Transverse colon (tissue), 4 donors: Measurements from ENCODE around the gene HDAC4.

Experiments used
- EP300 ChIP-seq: sonication (generic); formaldehyde crosslinking; IDR thresholded peaks from one replicate; pipeline ENCODE4 v1.6.1; 2017; ENCODE audit warnings: antibody characterized with exemption, low read depth
- POLR2A ChIP-seq: fragments of 450-650 bp; IDR thresholded peaks from one replicate; pipeline ENCODE4 v1.6.1; 2016; ENCODE audit warnings: antibody characterized with exemption, mild to moderate bottlenecking, moderate library complexity
- POLR2AphosphoS5 ChIP-seq, 3 donors: sonication (generic); formaldehyde crosslinking; IDR thresholded peaks; one replicate each; pipeline ENCODE4 v1.6.1; 2016; ENCODE audit warnings: antibody characterized with exemption in 3 of 3
- TF ChIP-seq, protein P1 (sequence below), 5 experiments: fragments of 200-600 bp in 3 of 5; fragments of 450-650 bp in 2 of 5; sonication (generic) in 3 of 5; IDR thresholded peaks; 1 replicate in 2 of 5; 2 replicates in 3 of 5; pipeline ENCODE4 v1.5.1; 2016 to 2017; ENCODE audit warnings: antibody characterized with exemption in 5 of 5, inconsistent platforms in 3 of 5, mild to moderate bottlenecking in 2 of 5, moderate library complexity in 1 of 5

GRCh38 chr2:239017491-239018098 is 383.2 kb downstream of the HDAC4 start:
- TF ChIP-seq POLR2A (no peak), EP300 (no peak), POLR2AphosphoS5 (IDR thresholded peaks at IDR 0.05) (no peak)
- TF ChIP-seq, protein P1, sequence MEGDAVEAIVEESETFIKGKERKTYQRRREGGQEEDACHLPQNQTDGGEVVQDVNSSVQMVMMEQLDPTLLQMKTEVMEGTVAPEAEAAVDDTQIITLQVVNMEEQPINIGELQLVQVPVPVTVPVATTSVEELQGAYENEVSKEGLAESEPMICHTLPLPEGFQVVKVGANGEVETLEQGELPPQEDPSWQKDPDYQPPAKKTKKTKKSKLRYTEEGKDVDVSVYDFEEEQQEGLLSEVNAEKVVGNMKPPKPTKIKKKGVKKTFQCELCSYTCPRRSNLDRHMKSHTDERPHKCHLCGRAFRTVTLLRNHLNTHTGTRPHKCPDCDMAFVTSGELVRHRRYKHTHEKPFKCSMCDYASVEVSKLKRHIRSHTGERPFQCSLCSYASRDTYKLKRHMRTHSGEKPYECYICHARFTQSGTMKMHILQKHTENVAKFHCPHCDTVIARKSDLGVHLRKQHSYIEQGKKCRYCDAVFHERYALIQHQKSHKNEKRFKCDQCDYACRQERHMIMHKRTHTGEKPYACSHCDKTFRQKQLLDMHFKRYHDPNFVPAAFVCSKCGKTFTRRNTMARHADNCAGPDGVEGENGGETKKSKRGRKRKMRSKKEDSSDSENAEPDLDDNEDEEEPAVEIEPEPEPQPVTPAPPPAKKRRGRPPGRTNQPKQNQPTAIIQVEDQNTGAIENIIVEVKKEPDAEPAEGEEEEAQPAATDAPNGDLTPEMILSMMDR (IDR thresholded peaks at IDR 0.05), result no peak
